ENCODE results near the gene CD300LD.

Gene CD300LD

DNA sequence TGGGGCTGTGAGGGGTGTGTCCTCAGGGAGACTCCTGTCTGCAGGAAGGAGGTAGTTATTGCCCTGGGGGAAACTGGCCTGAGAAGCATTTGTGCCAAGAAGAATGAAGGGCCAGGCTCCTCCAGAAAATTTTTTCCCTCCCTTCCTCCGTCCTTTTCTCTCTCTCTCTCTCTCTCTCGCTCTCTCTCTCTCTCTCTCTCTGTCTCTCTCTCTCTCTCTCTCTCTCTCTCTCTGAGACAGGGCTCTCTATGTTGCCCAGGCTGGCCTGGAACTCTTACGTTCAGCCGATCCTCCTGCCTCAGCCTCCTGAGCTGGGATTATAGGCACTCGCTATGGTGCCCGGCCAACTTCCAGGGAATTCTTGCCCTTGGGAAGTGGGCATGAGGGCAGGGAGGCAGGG, 20.0 kb upstream of the CD300LD start:
- no peak overlapping the region for H3K9ac ChIP-seq
- H2AFZ ChIP-seq (ENCODE audit: low read depth): no peak overlapping the region
- H3K36me3 ChIP-seq (ENCODE audit: insufficient read depth): no peaks in the 10 kb centered on the region
- no peak overlapping the region for H3K27ac ChIP-seq
- H3K4me2 ChIP-seq: no peak overlapping the region
- no peaks in the 10 kb centered on the region for H3K79me2 ChIP-seq (ENCODE audit: insufficient read depth, low read depth)
- no peaks in the 10 kb centered on the region for H4K20me1 ChIP-seq (ENCODE audit: insufficient read depth)
- H3K27me3 ChIP-seq (ENCODE audit: insufficient read depth, low read depth): peaks cover 90% of the 10 kb centered on the region
- H3K4me3 ChIP-seq (IDR thresholded peaks at IDR 0.05; ENCODE audit: insufficient read depth, low read depth, low read length): no peak overlapping the region
- TF ChIP-seq, protein P1, sequence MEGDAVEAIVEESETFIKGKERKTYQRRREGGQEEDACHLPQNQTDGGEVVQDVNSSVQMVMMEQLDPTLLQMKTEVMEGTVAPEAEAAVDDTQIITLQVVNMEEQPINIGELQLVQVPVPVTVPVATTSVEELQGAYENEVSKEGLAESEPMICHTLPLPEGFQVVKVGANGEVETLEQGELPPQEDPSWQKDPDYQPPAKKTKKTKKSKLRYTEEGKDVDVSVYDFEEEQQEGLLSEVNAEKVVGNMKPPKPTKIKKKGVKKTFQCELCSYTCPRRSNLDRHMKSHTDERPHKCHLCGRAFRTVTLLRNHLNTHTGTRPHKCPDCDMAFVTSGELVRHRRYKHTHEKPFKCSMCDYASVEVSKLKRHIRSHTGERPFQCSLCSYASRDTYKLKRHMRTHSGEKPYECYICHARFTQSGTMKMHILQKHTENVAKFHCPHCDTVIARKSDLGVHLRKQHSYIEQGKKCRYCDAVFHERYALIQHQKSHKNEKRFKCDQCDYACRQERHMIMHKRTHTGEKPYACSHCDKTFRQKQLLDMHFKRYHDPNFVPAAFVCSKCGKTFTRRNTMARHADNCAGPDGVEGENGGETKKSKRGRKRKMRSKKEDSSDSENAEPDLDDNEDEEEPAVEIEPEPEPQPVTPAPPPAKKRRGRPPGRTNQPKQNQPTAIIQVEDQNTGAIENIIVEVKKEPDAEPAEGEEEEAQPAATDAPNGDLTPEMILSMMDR (conservative IDR thresholded peaks at IDR 0.05; ENCODE audit: low read depth, low read length): no peak
- no peaks in the 10 kb centered on the region for H3K4me1 ChIP-seq (ENCODE audit: low read depth, poor library complexity, severe bottlenecking)

GRCh38 chr17:74610108-74610507, 18.0 kb upstream of the CD300LD start:
- H2AFZ ChIP-seq (ENCODE audit: low read depth): no peak overlapping the region
- no peaks in the 10 kb centered on the region for H3K79me2 ChIP-seq (ENCODE audit: insufficient read depth, low read depth)
- H3K36me3 ChIP-seq (ENCODE audit: insufficient read depth): no peaks in the 10 kb centered on the region
- no peak overlapping the region for H3K4me3 ChIP-seq (IDR thresholded peaks at IDR 0.05; ENCODE audit: insufficient read depth, low read depth, low read length)
- no peaks in the 10 kb centered on the region for H4K20me1 ChIP-seq (ENCODE audit: insufficient read depth)
- H3K9ac ChIP-seq: no peak overlapping the region
- no peak overlapping the region for H3K27ac ChIP-seq
- peaks cover 90% of the 10 kb centered on the region for H3K27me3 ChIP-seq (ENCODE audit: insufficient read depth, low read depth)
- TF ChIP-seq, protein P1 (conservative IDR thresholded peaks at IDR 0.05; ENCODE audit: low read depth, low read length): no peak
- no peak overlapping the region for H3K4me2 ChIP-seq
- no peaks in the 10 kb centered on the region for H3K4me1 ChIP-seq (ENCODE audit: low read depth, poor library complexity, severe bottlenecking)

- H3K4me1 ChIP-seq (ENCODE audit: low read depth, poor library complexity, severe bottlenecking): no peaks in the 10 kb centered on the region
- H3K79me2 ChIP-seq (ENCODE audit: insufficient read depth, low read depth): no peaks in the 10 kb centered on the region
- H2AFZ ChIP-seq (ENCODE audit: low read depth): no peak overlapping the region
- H4K20me1 ChIP-seq (ENCODE audit: insufficient read depth): no peaks in the 10 kb centered on the region
- H3K4me3 ChIP-seq (IDR thresholded peaks at IDR 0.05; ENCODE audit: insufficient read depth, low read depth, low read length): no peak overlapping the region
- H3K4me2 ChIP-seq: no peak overlapping the region
- no peak overlapping the region for H3K9ac ChIP-seq
- H3K27ac ChIP-seq: no peak overlapping the region
- TF ChIP-seq, protein P1 (conservative IDR thresholded peaks at IDR 0.05; ENCODE audit: low read depth, low read length): no peak
- peaks cover 90% of the 10 kb centered on the region for H3K27me3 ChIP-seq (ENCODE audit: insufficient read depth, low read depth)
- no peaks in the 10 kb centered on the region for H3K36me3 ChIP-seq (ENCODE audit: insufficient read depth)
Measured at GRCh38 chr17:74608511-74608910, 16.4 kb upstream of the CD300LD start.

- Histone ChIP-seq H2AFZ (ENCODE audit: low read depth) (no peak overlapping the region), H3K4me2 (no peak overlapping the region), H3K79me2 (ENCODE audit: insufficient read depth, low read depth) (no peaks in the 10 kb centered on the region), H3K27me3 (ENCODE audit: insufficient read depth, low read depth) (peaks cover 91% of the 10 kb centered on the region), H3K4me3 (IDR thresholded peaks at IDR 0.05; ENCODE audit: insufficient read depth, low read depth, low read length) (no peak overlapping the region), H4K20me1 (ENCODE audit: insufficient read depth) (no peaks in the 10 kb centered on the region), H3K4me1 (ENCODE audit: low read depth, poor library complexity, severe bottlenecking) (no peaks in the 10 kb centered on the region), H3K9ac (no peak overlapping the region), H3K36me3 (ENCODE audit: insufficient read depth) (no peaks in the 10 kb centered on the region), H3K27ac (no peak overlapping the region)
- TF ChIP-seq, protein P1 (conservative IDR thresholded peaks at IDR 0.05; ENCODE audit: low read depth, low read length): no peak
Measured at GRCh38 chr17:74607221-74607620, 15.1 kb upstream of the CD300LD start.
